ENCODE results near the gene BCAS4.

Gene BCAS4

DNA sequence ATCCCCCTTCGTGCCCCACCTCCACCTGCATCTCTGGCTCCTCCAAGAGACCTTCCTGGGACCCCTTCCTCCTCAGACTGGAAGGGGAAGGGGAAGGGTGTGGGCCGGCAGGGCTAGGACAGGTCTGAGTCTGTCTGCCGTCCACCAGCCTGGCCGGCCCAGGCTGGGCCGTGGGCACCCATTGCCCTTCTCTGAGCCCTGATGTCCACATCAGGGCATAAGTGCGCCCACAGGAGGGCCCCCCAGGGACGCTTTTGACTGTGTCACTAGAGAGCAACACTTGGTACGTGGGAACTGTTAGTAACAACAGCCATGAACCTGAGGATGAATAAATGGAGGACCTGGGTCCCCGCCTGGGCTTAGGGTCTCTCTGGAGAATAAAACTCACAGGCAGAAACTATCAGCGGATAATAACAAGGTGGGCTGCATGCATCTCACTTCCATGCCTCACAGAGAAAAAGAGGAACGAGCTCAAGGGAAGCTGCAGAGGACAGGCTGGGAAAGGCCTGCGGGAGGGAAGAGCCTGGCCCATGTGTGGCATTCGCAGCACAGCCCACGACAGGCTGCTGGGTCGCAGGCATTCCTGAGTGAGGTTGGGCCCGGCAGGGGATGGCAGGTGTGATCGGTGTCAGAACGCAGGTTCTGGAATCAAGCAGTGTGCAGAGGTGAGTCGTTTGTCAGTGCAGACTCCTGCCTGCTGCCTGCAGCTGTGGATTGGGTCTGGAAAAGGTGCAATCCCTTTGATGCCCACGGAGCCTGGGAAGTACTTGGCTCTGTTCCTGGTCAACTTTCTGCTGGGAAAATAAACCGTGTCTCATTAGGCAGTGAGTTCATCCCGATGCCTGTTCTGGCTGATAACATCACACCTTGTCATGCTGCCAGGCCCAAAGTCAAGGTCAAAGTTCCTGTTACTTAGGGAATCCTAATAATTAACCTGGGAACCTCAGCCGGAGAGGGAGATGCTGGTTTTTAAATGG is 60.9 kb downstream of the BCAS4 start:
- DNase-seq: no peak

GRCh38 chr20:50856475-50857041 is 61.7 kb downstream of the BCAS4 start:
- no peak for DNase-seq

- no peak for DNase-seq
Measured at GRCh38 chr20:50857348-50857747, 62.5 kb downstream of the BCAS4 start.

DNA sequence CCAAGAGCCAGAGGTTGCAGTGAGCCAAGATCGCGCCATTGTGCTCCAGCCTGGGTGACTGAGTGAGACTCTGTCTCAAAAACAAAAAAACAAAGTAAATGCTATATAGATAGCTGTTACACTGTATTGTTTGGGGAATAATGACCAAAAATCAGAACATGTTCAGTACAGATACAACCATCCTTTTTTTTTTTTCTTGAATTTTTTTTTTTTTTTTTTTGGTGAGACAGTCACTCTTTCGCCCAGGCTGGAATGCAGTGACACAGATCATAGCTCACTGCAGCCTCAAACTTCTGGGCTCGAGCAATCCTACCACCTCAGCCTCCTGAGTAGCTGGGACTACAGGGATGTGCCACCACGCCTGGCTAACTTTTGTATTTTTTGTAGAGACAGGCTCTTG is 63.7 kb downstream of the BCAS4 start:
- DNase-seq: no peak

DNA sequence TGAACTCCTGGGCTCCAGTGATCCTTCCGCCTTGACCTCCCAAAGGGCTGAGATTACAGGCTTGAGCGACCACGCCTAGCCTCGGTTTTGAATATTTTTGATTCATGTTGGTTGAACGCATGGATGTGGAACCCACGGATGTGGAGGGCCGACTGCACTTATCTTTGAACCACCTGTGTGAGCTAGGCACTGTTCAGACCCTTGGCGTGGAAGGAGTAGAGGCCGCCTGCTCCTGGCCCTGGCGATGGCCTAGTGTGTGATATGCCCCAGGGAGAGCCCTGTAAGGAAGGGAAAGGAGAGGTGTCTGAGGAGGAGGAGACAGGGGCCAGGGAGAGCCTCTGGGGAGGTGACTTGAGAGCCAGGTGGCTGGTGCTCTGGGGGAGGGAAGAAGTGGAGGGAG is 64.3 kb downstream of the BCAS4 start:
- no peak for DNase-seq

- DNase-seq: no peak
Measured at GRCh38 chr20:50861012-50861411, 66.2 kb downstream of the BCAS4 start.

DNA sequence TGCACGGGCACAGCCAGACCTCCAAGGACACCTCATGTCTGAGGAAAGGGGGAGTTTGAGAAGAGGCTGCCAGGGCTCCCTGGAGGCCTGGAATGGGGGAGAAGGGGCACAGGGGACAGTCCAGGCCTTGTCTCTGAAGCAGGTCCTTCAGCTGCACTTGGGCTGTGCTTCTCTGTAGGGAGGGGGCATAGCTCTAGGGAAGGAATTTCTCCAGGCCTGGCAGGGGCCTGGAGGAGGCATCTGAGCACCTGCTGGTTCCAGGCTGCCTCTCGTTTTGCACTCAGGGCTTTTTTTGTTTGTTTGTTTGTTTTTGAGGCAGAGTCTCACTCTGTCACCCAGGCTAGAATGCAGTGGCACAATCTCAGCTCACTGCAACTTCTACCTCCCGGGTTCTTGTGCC is 67.7 kb downstream of the BCAS4 start:
- no peak for DNase-seq

DNA sequence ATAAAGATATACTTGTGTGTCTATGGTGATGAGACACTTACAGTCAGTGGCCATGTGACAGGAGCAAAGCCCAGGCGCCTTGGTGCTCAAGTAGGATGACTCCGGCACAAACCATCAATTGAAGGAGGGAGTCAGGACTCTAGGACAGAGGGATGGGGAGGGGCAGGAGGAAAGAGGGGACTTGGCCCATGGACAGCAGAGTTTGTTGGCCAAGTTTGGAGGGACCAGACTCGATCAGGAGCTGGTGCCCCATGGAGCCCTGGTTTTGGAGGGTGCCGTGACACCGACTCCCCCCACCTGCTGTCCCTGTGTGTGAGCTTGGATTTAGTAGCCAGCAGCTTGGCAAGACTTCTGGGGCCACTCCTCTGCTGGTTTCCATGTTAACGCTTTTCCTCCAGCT is 70.3 kb downstream of the BCAS4 start:
- no peak for DNase-seq

DNA sequence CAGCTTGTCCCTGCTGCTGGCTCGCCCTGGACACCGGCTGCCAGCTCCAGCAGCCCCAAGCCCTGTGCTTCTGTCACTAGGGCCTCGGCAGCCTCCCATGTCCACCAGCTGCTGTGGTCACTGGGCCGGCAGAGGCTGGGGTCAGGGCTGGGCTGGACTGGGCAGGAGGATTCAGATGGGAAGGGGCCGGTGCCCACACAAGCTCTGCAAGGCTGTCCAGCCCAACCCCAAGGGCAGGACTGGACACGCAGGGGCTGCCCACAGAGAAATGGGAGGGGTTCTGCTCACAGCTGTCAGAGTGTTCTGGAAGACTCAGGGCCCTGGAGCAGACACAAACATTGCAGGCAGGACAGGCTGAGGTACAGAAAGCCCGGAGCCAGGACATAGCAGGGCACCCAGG is 70.7 kb downstream of the BCAS4 start:
- no peak for DNase-seq

- DNase-seq: no peak
Measured at GRCh38 chr20:50866036-50866685, 71.3 kb downstream of the BCAS4 start.

DNA sequence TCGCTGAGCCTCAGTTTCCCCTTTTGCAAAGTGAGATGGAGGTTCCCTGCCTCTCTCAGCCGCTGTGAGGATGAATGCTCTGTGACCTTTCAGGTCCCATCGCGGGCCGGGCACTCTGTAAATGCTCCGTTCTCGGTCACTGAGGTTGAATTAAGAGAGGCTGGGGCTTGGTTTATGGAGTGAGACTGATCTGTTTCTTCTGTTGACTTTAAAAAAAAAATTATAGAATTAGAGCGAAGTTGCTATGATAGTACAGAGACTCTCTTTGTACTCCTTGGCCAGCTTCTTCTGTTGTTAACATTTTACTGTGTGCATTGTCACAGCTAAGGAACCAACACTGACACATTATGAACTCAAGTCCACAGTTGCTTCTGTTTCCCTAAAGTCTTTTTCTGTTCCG is 72.0 kb downstream of the BCAS4 start:
- DNase-seq: no peak

DNA sequence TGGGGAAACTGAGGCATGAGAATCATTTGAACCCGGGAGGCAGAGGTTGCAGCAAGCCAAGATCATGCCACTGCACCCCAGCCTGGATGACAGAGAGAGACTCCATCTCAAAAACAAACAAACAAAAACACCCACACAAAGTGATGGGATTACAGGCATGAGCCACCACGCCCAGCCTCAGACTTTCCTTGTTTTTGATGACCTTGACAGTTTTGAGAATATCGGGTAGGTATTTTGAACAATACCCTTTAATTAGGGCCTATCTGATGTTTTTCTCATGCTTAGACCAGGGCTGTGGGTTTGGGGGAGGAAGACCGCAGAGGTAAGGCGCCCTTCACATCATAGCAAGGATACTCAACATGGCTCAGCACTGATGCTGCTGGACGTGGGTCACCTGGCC is 72.9 kb downstream of the BCAS4 start:
- no peak for DNase-seq

DNA sequence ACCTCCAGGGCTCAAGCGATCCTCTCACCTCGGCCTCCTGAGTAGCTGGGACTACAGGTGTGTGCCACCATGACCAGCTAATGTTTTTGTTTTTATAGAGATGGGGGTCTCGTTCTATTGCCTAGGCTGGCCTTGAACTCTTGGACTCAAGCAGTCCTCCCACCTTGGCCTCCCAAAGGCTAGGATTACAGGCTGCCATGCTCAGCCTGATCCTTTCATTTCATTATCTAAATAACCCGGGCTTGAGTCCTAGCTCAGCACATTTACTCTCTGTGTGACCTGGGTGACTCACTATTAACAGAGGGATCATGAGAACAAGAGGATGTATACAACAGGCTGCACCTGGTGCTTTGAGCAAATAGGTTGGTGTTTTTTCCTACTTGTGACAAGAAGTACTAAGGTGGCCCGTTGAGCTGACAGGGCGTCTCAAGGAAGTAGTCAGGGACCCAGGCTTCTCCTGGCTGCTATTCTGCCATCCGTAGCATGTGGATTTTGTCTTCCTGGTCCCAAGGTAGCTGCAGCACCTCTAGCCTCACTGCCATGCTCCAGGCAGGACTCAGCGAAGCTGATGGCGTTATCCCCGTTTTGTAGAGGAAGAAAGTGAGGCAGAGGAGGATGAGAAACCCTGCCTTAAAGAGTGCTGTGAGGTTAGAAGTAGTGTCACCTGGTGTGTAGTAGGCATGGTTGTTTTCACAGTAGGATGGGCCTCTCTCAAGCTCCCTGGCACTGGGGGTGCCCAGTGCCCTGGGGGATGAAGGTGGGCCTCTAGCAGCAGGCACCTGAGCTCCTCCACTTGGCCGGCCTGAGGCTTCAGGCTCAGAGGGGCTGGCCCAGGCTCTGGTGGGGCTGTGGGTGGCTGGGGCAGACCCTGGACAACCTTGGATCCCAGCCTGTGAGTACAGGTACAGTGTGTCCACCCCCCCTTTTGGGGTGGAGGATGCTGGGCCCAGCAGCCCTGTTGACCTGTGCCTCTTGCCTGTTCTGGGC is 73.9 kb downstream of the BCAS4 start:
- DNase-seq: no peak

DNA sequence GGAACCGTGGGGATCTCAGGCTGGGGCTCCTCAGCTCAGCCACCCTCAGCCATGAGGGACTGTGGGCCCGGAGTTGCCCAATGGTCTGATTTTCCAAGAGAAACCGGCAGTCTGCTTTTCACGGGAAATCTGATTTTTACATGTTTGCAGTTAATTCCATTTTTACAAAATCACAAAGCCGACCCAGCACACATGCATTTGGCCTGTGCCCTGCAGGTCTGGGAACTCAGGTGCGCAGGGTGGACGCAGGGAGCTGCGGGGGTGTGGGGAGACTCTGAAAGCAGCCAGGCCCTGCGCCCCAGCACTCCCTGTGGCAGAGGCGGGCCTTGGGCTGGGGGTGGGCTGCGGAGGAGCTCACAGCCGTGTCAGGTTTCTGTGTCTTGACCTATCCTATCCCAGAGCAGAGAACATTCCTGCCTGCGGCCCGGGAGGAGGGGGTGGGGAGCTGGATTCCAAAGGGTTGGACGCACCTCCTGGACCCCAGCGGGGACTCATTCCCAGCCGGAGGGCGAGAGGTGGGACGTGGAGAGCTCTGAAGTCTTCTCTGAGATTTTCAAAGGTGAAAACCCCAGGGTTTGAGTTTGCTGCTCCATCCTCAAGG is 75.8 kb downstream of the BCAS4 start:
- peak; percentile 81 for DNase-seq

DNA sequence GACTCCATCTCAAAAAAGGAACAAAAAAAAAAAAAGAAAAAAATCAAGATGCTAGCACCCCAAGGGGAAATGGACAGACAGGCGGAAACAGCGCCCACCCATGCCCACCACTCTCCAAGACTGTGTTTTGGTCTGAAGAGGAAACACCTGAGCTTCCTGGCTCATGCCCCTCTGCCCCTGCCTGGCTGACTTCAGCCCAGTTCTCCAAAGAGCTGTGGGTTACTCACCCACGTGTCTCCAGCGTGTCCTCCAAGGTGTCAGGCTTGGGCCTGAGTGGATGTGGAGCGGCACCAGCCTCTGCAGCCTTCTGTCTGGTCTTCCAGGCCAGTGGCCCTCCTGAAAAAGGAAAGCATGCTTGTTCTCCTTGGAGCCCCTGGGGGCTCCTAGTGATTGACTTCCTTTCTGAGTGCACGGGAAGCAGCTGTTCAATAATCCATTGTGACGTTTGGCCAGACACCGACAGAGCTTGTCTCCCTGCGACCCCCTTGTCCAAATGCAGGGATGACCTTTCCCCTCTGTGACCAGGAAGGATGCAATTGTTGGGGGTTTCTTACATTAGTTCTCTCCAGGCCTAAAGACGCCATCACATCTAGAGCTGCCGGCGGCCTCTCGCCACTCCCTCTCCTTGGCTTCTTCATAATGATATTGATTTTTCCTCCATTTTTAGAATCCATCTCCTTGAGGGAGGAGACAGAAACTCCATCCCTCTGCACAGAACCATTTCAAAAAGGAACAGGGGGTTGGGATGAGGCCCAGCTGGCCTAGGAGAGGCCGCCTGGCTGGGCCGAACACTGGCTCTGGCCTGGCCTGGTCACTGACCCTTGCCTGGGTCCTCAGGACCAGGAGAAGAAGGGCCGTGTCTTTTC is 77.9 kb downstream of the BCAS4 start:
- no peak for DNase-seq

DNA sequence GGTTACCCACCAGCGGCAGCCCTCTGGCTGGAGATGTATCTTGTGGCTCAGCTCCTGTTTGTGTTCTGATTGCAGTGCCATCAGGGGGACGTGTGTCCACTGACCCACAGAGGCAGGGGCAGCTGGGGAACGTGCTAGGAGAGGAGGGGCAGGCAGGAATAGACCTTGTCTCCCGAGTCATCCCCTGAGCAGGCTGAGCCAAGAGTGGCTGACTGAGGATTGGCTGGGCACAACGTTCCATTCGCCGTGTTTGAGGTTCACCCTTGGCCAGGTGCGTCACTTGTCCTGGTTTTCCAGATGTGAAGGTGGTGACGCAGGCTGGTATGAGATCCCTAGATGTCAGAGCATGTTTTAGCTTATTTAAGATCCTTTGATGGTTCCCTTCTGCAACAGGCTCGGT is 78.7 kb downstream of the BCAS4 start:
- no peak for DNase-seq

- DNase-seq: no peak
Measured at GRCh38 chr20:50874111-50874757, 79.4 kb downstream of the BCAS4 start.

GRCh38 chr20:50874758-50875665 is 80.2 kb downstream of the BCAS4 start:
- no peak for DNase-seq

DNA sequence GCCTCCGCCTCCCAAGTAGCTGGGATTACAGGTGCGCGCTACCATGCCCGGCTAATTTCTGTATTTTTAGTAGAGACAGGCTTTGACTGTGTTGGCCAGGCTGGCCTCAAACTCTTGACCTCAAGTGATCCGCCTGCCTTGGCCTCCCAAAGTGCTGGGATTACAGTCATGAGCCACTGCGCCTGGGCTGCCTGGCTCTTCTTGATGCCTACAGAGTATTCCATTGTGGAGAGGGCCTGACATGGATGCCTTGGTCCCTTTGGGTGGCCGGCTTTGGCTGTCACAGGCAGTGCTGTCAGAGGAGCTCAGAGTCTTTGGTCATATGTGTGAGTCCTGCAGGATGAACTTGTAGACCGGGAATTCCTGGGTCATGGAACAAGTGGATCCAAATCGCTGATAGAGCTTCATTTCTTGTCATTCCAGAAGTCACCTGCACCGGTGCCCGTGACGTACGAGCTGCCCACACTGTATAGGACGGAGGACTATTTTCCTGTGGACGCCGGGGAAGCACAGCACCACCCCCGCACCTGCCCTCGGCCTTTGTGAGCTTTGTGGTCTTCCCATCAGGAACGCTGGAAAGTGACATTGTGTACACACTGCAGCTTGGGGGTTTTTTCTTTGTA is 81.3 kb downstream of the BCAS4 start:
- no peak for DNase-seq
